Trophoblast cell (in vitro differentiated cells and primary cell): ENCODE data around the gene UPK2.
A peak's percentile ranks its signal among the peaks of the same experiment; 100 is the strongest.
"Not testable (repeated sequence)": the region's sequence is repeated elsewhere in the genome, so short reads cannot be mapped to it uniquely, and the experiment has no call there.

Experiments used
- DNase-seq, 2 donors: peaks; one replicate each; pipeline ENCODE4 v3.0.0-alpha.2; 2016
- H2AFZ ChIP-seq: 2 replicates; pipeline ENCODE4 v1.6.1; 2013; ENCODE audit warnings: low read length, moderate library complexity, mild to moderate bottlenecking; ENCODE audit not compliant: insufficient read depth, poor library complexity
- H2AK5ac ChIP-seq: 2 replicates; pipeline ENCODE4 v1.6.1; 2013; ENCODE audit warnings: mild to moderate bottlenecking, low read length
- H2BK120ac ChIP-seq: 2 replicates; pipeline ENCODE4 v1.6.1; 2013; ENCODE audit warnings: low read length, mild to moderate bottlenecking, moderate library complexity; ENCODE audit not compliant: insufficient read depth, poor library complexity
- H2BK12ac ChIP-seq: 2 replicates; pipeline ENCODE4 v1.6.1; 2013; ENCODE audit warnings: mild to moderate bottlenecking, low read length, moderate library complexity
- H2BK5ac ChIP-seq: 2 replicates; pipeline ENCODE4 v1.6.1; 2013; ENCODE audit warnings: low read length, low read depth, moderate library complexity, mild to moderate bottlenecking; ENCODE audit not compliant: poor library complexity
- H3K14ac ChIP-seq: 2 replicates; pipeline ENCODE4 v1.6.1; 2013; ENCODE audit warnings: mild to moderate bottlenecking, low read length
- H3K18ac ChIP-seq: 2 replicates; pipeline ENCODE4 v1.6.1; 2013; ENCODE audit warnings: mild to moderate bottlenecking, low read length
- H3K23ac ChIP-seq: 2 replicates; pipeline ENCODE4 v1.6.1; 2013; ENCODE audit warnings: low read length
- H3K27ac ChIP-seq: 2 replicates; pipeline ENCODE4 v1.5.1; 2013; ENCODE audit warnings: low read depth, mild to moderate bottlenecking, inconsistent platforms, low read length, moderate library complexity
- H3K27me3 ChIP-seq: 2 replicates; pipeline ENCODE4 v1.6.1; 2013; ENCODE audit warnings: inconsistent platforms, mild to moderate bottlenecking, low read length, moderate library complexity; ENCODE audit not compliant: insufficient read depth
- H3K36me3 ChIP-seq, 2 experiments: 1 replicate in 1 of 2; 2 replicates in 1 of 2; pipeline ENCODE4 v1.6.1; 2013; ENCODE audit warnings: low read length in 2 of 2, mild to moderate bottlenecking in 2 of 2, moderate library complexity in 1 of 2; ENCODE audit not compliant: insufficient read depth in 2 of 2, control insufficient read depth in 1 of 2
- H3K4ac ChIP-seq: 2 replicates; pipeline ENCODE4 v1.6.1; 2013; ENCODE audit warnings: low read depth, mild to moderate bottlenecking, low read length, moderate library complexity
- H3K4me1 ChIP-seq, 2 experiments: 1 replicate in 1 of 2; 2 replicates in 1 of 2; pipeline ENCODE4 v1.6.1; 2013; ENCODE audit warnings: low read length in 2 of 2, mild to moderate bottlenecking in 2 of 2, moderate library complexity in 1 of 2; ENCODE audit not compliant: insufficient read depth in 2 of 2, control insufficient read depth in 1 of 2
- H3K4me2 ChIP-seq: 2 replicates; pipeline ENCODE4 v1.6.1; 2013; ENCODE audit warnings: inconsistent platforms, mild to moderate bottlenecking, low read length, moderate library complexity
- H3K4me3 ChIP-seq: 2 replicates; pipeline ENCODE4 v1.5.1; 2013; ENCODE audit warnings: mild to moderate bottlenecking, low read depth, low read length, inconsistent platforms
- H3K79me1 ChIP-seq: one replicate; pipeline ENCODE4 v1.6.1; 2013; ENCODE audit warnings: low read length
- H3K79me2 ChIP-seq: 2 replicates; pipeline ENCODE4 v1.6.1; 2013; ENCODE audit warnings: low read length, mild to moderate bottlenecking; ENCODE audit not compliant: control insufficient read depth, insufficient read depth, poor library complexity
- H3K9ac ChIP-seq: 2 replicates; pipeline ENCODE4 v1.6.1; 2013; ENCODE audit warnings: mild to moderate bottlenecking, low read length
- H3K9me3 ChIP-seq: 2 replicates; pipeline ENCODE4 v1.6.1; 2013; ENCODE audit warnings: low read depth, mild to moderate bottlenecking, control low read depth, inconsistent platforms, low read length; ENCODE audit not compliant: insufficient read depth
- H4K12ac ChIP-seq: 2 replicates; pipeline ENCODE4 v1.6.1; 2013; ENCODE audit warnings: low read depth, mild to moderate bottlenecking, low read length, moderate library complexity
- H4K8ac ChIP-seq: 2 replicates; pipeline ENCODE4 v1.6.1; 2013; ENCODE audit warnings: low read depth, mild to moderate bottlenecking, low read length, moderate library complexity
- H4K91ac ChIP-seq: one replicate; pipeline ENCODE4 v1.6.1; 2013; ENCODE audit warnings: low read depth, mild to moderate bottlenecking, low read length, moderate library complexity
- WGBS: extraction: QIAGEN DNeasy Blood & Tissue Kit; methylation state at CpG from one replicate; pipeline ENCODE4 v1.1.7; 2013; ENCODE audit warnings: missing lambda C conversion rate; ENCODE audit not compliant: insufficient read length, insufficient coverage; ENCODE audit errors: extremely low coverage; 5-methylcytosine and 5-hydroxymethylcytosine counted together

The UPK2 gene

DNA sequence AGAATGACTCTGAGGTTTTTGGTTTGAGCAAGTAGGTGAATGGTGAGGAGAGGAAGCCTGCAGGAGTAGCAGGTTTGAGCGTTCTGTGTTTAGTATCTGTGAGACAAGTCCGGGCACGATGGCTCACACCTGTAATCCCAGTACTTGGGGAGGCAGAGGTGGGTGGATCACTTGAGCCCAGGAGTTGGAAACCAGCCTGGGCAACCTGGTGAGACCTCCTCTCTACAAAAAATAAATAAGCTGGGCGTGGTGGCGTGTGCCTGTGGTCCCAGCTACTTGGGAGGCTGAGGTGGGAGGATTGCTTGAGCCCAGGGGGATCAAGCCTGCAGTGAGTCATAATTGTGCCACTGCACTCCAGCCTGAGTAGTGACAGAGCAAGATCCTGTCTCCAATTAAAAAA lies 32.2 kb downstream of the UPK2 start:
- H3K9me3 ChIP-seq = no peaks in the 10 kb centered on the region
- H2BK5ac ChIP-seq = no peak overlapping the region
- no CpG with 5 or more reads among the region's 5 CpGs for WGBS

DNA sequence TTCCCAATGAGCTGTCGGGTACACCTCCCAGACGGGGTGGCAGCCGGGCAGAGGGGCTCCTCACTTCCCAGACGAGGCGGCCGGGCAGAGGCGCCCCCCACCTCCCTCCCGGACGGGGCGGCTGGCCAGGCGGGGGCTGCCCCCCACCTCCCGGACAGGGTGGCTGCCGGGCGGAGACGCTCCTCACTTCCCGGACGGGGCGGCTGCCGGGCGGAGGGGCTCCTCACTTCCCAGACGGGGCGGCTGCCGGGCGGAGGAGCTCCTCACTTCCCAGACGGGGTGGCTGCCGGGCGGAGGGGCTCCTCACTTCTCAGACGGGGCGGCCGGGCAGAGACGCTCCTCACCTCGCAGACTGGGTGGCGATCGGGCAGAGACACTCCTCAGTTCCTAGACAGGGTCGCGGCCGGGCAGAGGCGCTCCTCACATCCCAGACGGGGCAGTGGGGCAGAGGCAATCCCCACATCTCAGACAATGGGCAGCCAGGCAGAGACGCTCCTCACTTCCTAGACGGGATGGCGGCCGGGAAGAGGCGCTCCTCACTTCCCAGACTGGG lies 35.5 kb downstream of the UPK2 start:
- H3K27me3 ChIP-seq, H3K9ac ChIP-seq, H4K12ac ChIP-seq, H3K4me2 ChIP-seq, H3K14ac ChIP-seq, H3K4me3 ChIP-seq, H2BK120ac ChIP-seq, H3K9me3 ChIP-seq, H4K8ac ChIP-seq, H2BK5ac ChIP-seq, H3K79me2 ChIP-seq, H3K79me1 ChIP-seq, H2AFZ ChIP-seq, H3K36me3 ChIP-seq, H3K27ac ChIP-seq, H2AK5ac ChIP-seq, H4K91ac ChIP-seq, H3K4ac ChIP-seq, H3K23ac ChIP-seq, H3K18ac ChIP-seq, DNase-seq, H2BK12ac ChIP-seq, H3K4me1 ChIP-seq: not testable (repeated sequence)
- WGBS = no CpG with 5 or more reads among the region's 44 CpGs

More for the DNA sequence above, 32.2 kb downstream of the UPK2 start:
- Histone ChIP-seq H3K9ac (no peak overlapping the region), H4K8ac (no peak overlapping the region), H3K4ac (no peak overlapping the region), H4K91ac (peak overlapping the region; percentile 68), H3K23ac (no peak overlapping the region), H3K4me3 (no peak overlapping the region), H4K12ac (no peak overlapping the region), H3K18ac (no peak overlapping the region), H3K4me1 (peaks cover 0 to 2% of the 10 kb centered on the region in 2 experiments), H2AFZ (no peak overlapping the region), H3K79me2 (no peaks in the 10 kb centered on the region), H3K4me2 (no peak overlapping the region), H3K27ac (peak overlapping the region; percentile 0), H2BK120ac (peak overlapping the region; percentile 67), H3K14ac (no peak overlapping the region), H3K79me1 (peaks cover 3% of the 10 kb centered on the region), H2BK12ac (peak overlapping the region; percentile 34), H2AK5ac (no peak overlapping the region), H3K27me3 (no peaks in the 10 kb centered on the region), H3K36me3 (peaks cover 2% of the 10 kb centered on the region in 2 experiments)
- peak; percentile 55 to 71 for DNase-seq

DNA sequence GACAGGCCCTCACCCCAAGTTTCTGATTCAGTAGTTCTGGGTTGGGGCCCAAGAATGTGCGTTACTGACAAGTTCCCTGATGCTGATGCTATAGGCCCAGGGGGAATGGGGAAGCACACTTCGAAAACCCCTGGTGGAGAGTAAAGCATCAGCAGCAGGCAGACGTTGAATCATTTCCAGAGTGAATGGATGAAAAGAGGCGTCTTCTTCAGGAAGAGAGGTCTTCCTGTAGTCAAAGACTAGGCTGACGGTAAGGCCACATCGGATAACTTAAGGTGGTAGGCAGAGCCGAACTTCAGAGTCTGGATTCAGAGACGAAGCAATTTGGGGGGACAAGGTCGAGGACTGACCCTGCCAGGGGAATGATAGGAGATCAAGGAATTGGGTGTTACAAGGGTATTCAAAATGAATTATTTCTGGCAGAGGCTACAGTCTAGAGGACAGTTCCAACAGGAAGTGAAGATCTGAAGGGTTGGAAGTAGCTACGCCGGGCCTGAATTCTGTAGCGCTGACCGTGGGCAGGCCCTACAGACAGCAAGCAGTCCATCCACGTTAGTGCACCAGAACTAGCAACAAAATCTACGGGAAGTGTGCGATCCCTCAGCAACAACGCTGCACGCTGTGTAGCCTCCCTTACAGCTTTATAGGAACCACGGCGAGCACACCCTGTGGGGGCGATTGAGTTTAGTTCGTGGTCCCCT lies 41.0 kb downstream of the UPK2 start:
- H3K9ac ChIP-seq = peak overlapping the region; percentile 33
- no peak overlapping the region for H2BK12ac ChIP-seq
- H3K79me1 ChIP-seq = peaks cover 13% of the 10 kb centered on the region
- peak overlapping the region; percentile 78 for H3K4me3 ChIP-seq
- H4K91ac ChIP-seq = peak overlapping the region; percentile 61
- H2AFZ ChIP-seq = peak overlapping the region; percentile 71
- peaks cover 4 to 9% of the 10 kb centered on the region in 2 experiments for H3K4me1 ChIP-seq
- H3K23ac ChIP-seq = no peak overlapping the region
- no peak overlapping the region for H2BK120ac ChIP-seq
- no peak overlapping the region for H3K27ac ChIP-seq
- H3K27me3 ChIP-seq = no peaks in the 10 kb centered on the region
- no peak overlapping the region for H2BK5ac ChIP-seq
- peak overlapping the region; percentile 72 for H3K4me2 ChIP-seq
- peak in 1 of 2 donors; percentile 28 for DNase-seq
- peak overlapping the region; percentile 37 for H4K12ac ChIP-seq
- H3K36me3 ChIP-seq = peaks cover 8 to 15% of the 10 kb centered on the region in 2 experiments
- WGBS = no CpG with 5 or more reads among the region's 22 CpGs
- H3K79me2 ChIP-seq = peaks cover 12% of the 10 kb centered on the region
- no peaks in the 10 kb centered on the region for H3K9me3 ChIP-seq
- H2AK5ac ChIP-seq = no peak overlapping the region
- H4K8ac ChIP-seq = peak overlapping the region; percentile 51
- H3K4ac ChIP-seq = peak overlapping the region; percentile 25
- peak overlapping the region; percentile 10 for H3K14ac ChIP-seq
- H3K18ac ChIP-seq = peak overlapping the region; percentile 50

DNA sequence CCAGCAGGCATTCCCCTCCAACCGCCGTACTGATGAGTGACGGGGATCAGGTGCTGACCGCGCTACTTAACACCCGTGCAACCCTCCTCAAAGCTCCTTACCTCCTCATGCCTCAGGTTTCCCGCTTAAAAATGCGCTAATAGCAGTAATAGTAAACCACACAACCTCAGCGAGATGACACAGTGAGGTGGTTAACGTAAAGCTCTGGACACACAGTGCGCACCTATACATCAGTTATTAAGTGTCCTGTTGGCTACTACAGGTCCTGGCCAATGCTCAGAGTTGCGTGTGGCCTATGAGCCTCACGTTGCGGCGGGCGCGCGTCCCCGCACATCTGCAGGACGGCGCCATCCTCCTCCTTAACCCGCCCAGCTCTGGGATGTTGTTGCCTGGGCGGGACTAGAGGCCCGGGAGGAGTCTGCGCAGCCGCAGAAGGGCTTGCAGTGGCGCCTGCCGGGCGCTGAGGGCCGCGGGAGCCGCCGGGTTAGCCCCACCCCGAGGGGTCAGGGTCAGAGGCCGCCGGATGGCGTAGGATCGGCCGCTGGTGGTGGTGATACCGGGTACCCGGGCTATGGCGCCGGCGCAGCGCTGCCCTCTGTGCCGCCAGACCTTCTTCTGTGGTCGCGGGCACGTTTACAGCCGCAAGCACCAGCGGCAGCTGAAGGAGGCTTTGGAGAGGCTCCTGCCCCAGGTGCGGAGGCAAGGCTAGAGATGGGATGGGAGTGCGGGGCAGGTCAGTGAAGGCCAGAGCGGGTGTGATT lies 41.7 kb downstream of the UPK2 start, which contains the start of gene CENATAC:
Gene CENATAC (plus strand): TSS at position 512 of the 761 bp plus-strand sequence. CDS start 60 bp downstream, at position 572.
- peak; percentile 94 to 96 for DNase-seq
- H3K9me3 ChIP-seq = no peaks in the 10 kb centered on the region
- H3K4me2 ChIP-seq = peak within 1 kb of the TSS; percentile 72
- peak within 1 kb of the TSS; percentile 78 for H3K4ac ChIP-seq
- peak within 1 kb of the TSS; percentile 42 for H3K9ac ChIP-seq
- peaks cover 13 to 20% of the 10 kb centered on the region in 2 experiments for H3K36me3 ChIP-seq
- no peak within 1 kb of the TSS for H3K23ac ChIP-seq
- no peaks in the 10 kb centered on the region for H3K27me3 ChIP-seq
- peak within 1 kb of the TSS; percentile 83 for H3K18ac ChIP-seq
- H3K4me3 ChIP-seq = peak within 1 kb of the TSS; percentile 98
- H4K91ac ChIP-seq = peak within 1 kb of the TSS; percentile 80
- H4K12ac ChIP-seq = peak within 1 kb of the TSS; percentile 69
- peaks cover 12% of the 10 kb centered on the region for H3K79me2 ChIP-seq
- H2BK12ac ChIP-seq = peak within 1 kb of the TSS; percentile 27
- H3K14ac ChIP-seq = peak within 1 kb of the TSS; percentile 77
- peak within 1 kb of the TSS; percentile 77 for H2AFZ ChIP-seq
- peaks cover 13% of the 10 kb centered on the region for H3K79me1 ChIP-seq
- peak within 1 kb of the TSS; percentile 87 for H2BK5ac ChIP-seq
- peak within 1 kb of the TSS; percentile 77 for H2BK120ac ChIP-seq
- H3K4me1 ChIP-seq = peaks cover 4 to 9% of the 10 kb centered on the region in 2 experiments
- no CpG with 5 or more reads among the region's 54 CpGs for WGBS
- peak within 1 kb of the TSS; percentile 89 for H4K8ac ChIP-seq
- peak within 1 kb of the TSS; percentile 91 for H3K27ac ChIP-seq
- peak within 1 kb of the TSS; percentile 57 for H2AK5ac ChIP-seq
